GM19463 (cell line): ENCODE results near the gene C22orf39.

ENCODE experiments used
- ATAC-seq: cut with Tn5 transposase; IDR thresholded peaks from one replicate; pipeline ENCODE4 v1.9.1; 2021; ENCODE audit warnings: mild to moderate bottlenecking, moderate library complexity; ENCODE audit not compliant: unreplicated experiment

The C22orf39 gene

DNA sequence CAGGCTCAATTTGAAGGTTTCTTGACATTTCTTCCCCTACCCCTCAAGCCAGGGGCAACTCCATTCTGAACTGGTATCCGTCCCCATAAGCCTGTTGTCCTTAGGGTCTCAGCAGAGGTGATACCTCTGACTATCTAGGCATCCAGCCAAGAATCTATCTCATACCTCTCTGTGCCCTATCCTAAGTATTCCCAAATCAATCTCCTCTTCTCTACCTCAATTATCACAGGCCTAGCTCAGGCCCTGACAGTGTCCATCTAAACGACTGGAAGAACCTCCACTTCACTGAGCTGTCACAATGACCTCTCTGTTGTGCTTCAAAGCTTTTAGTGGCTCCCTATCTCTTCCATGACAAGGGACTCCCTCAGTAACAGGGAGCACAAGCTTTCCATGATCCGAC is 42.8 kb downstream of the C22orf39 start:
- no peak for ATAC-seq

GRCh38 chr22:19402642-19403191 is 44.8 kb downstream of the C22orf39 start:
- no peak for ATAC-seq

- ATAC-seq, result no peak
Observed at GRCh38 chr22:19401483-19401882, 46.0 kb downstream of the C22orf39 start.

- no peak for ATAC-seq
Observed at GRCh38 chr22:19400881-19401280, 46.6 kb downstream of the C22orf39 start.

DNA sequence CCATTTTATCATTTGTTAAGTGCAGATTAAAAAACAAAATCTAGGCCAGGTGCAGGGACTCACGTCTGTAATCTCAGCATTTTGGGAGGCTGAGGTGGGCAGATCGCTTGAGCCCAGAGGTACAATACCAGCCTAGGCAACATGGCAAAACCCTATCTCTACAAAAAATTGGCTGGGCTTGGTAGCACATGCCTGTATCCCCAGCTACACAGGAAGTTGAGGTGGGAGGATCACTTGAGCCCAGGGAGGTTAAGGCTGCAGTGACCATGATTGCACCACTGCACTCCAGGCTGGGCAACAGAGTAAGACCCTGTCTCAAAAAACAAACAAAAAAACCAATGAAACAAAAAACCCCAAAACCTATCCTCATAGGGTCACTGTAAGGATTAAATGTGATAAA is 48.9 kb downstream of the C22orf39 start:
- no peak for ATAC-seq

DNA sequence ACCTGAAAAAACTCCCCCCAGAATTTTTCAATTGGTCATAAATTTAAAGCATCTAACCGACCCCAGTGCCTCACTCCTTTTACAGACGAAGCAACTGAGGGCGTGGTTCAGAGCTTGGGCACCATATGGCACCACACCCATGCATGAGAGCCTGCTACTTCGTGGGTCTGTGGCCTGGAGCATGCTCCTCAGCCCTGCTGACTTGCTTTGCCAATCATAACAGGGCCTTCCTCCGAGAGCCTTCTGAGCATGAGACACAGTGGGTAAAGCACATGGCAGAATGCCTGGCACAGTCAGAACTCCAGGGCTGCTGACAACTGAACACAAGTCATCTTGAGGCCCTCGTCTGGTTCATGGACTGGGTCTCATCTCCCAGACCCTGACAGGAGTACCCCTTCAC is 49.3 kb downstream of the C22orf39 start:
- ATAC-seq, result no peak

GRCh38 chr22:19397734-19398104 is 49.8 kb downstream of the C22orf39 start:
- ATAC-seq, result no peak

GRCh38 chr22:19396934-19397733 is 50.4 kb downstream of the C22orf39 start:
- ATAC-seq, result no peak

- no peak for ATAC-seq
Observed at GRCh38 chr22:19396561-19396933, 51.0 kb downstream of the C22orf39 start.

DNA sequence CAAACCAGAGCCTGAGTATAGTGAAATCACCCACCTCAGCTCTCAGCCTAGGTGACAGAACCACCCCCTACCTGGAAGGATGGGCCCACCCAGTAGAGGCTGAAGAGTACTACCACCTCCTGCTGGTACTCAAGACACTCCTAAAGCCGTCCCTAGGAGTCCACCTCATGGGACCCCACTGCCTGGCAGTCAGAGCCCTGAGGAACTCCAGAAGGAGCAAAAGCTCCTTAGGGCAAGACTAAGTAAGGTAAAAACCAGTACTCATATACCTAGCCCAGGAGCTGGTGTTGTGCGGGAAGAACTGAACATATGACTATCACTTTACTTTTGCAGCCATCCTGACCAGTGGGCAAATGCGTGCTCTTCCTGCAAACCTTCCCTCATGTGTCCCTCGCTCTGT is 52.2 kb downstream of the C22orf39 start:
- ATAC-seq, result no peak

GRCh38 chr22:19394274-19395050 is 53.0 kb downstream of the C22orf39 start:
- ATAC-seq, result no peak

GRCh38 chr22:19393704-19394103 is 53.8 kb downstream of the C22orf39 start:
- no peak for ATAC-seq
